Tibial nerve (tissue), 4 donors: Measurements from ENCODE around the gene TBC1D1. TPM values are rescaled to one million over a fixed set of nuclear protein-coding genes. Genes with fewer than 3 reads are reported as not detected.

Source experiments
- DNase-seq, 2 donors: peaks; one replicate each; pipeline ENCODE4 v3.0.0-alpha.2; 2019; ENCODE audit warnings: low spot score in 2 of 2
- H3K27ac ChIP-seq, 4 donors: fragments of 200-600 bp; sonication (generic) in 3 of 4; one replicate each; pipeline ENCODE4 v1.5.1; 2017 to 2019; ENCODE audit warnings: mild to moderate bottlenecking in 1 of 4
- H3K27me3 ChIP-seq, 2 donors: fragments of 200-600 bp; sonication (generic) in 1 of 2; one replicate each; pipeline versions ENCODE4 v1.5.1 to v1.6.0; 2017 to 2019
- H3K36me3 ChIP-seq, 3 donors: fragments of 200-600 bp; sonication (generic); one replicate each; pipeline ENCODE4 v1.5.1; 2018 to 2019
- H3K4me1 ChIP-seq, 4 donors: fragments of 200-600 bp; sonication (generic) in 3 of 4; one replicate each; pipeline ENCODE4 v1.5.1; 2017 to 2019
- H3K4me3 ChIP-seq, 4 donors: fragments of 200-600 bp; sonication (generic) in 3 of 4; one replicate each; pipeline ENCODE4 v1.5.1; 2017 to 2019; ENCODE audit warnings: mild to moderate bottlenecking in 1 of 4, moderate library complexity in 1 of 4
- H3K9me3 ChIP-seq, 4 donors: fragments of 200-600 bp; sonication (generic) in 3 of 4; one replicate each; pipeline ENCODE4 v1.5.1; 2017 to 2019
- CTCF ChIP-seq, 5 experiments: fragments of 200-600 bp in 3 of 5; fragments of 450-650 bp in 2 of 5; sonication (generic) in 3 of 5; IDR thresholded peaks; one replicate each; pipeline ENCODE4 v1.5.1; 2016 to 2019; ENCODE audit warnings: antibody characterized with exemption in 5 of 5, mild to moderate bottlenecking in 3 of 5, moderate library complexity in 2 of 5
- EP300 ChIP-seq, 2 donors: sonication (generic); formaldehyde crosslinking; IDR thresholded peaks; one replicate each; pipeline ENCODE4 v1.6.1; 2017; ENCODE audit warnings: antibody characterized with exemption in 2 of 2, mild to moderate bottlenecking in 1 of 2
- POLR2A ChIP-seq, 2 donors: fragments of 450-650 bp; IDR thresholded peaks; one replicate each; pipeline ENCODE4 v1.6.1; 2017; ENCODE audit warnings: antibody characterized with exemption in 2 of 2, mild to moderate bottlenecking in 2 of 2, moderate library complexity in 2 of 2
- WGBS, 2 donors: methylation state at CpG; one replicate each; pipeline ENCODE4 v1.1.5; 2018; 5-methylcytosine and 5-hydroxymethylcytosine counted together
- total RNA-seq, 4 donors: library from RNA; depleted of rRNA; stranded (reverse); fragments of >200 nt; gene quantifications; one replicate each; pipeline ENCODE4 v1.1.0, GENCODE V29; 2016

TBC1D1 gene
- total RNA-seq, 4 donors from 2014 or later: 41.6 to 97.8 (median 62.5) TPM

- 66 to 71% methylated on average over 3 of the region's 3 CpGs for WGBS, 2 donors
- Histone ChIP-seq H3K27me3 (no peaks in the 10 kb centered on the region), H3K9me3 (no peaks in the 10 kb centered on the region), H3K4me1 (peaks cover 0 to 4% (median 0%) of the 10 kb centered on the region in 4 donors), H3K27ac (no peak overlapping the region), H3K4me3 (no peak overlapping the region), H3K36me3 (no peaks in the 10 kb centered on the region)
- DNase-seq: no peak
- TF ChIP-seq POLR2A (IDR thresholded peaks at IDR 0.05): no peak
- TF ChIP-seq CTCF (IDR thresholded peaks at IDR 0.05): no peak
These were observed 13.0 kb downstream of the TBC1D1 start for GRCh38 chr4:37903901-37904300.

GRCh38 chr4:37904824-37905223, 13.9 kb downstream of the TBC1D1 start:
- Histone ChIP-seq H3K27me3 (no peaks in the 10 kb centered on the region), H3K4me1 (peaks cover 0 to 4% (median 0%) of the 10 kb centered on the region in 4 donors), H3K36me3 (no peaks in the 10 kb centered on the region), H3K9me3 (no peaks in the 10 kb centered on the region), H3K27ac (no peak overlapping the region), H3K4me3 (no peak overlapping the region)
- 91 to 93% methylated on average over 3 of the region's 3 CpGs for WGBS, 2 donors
- no peak for DNase-seq
- TF ChIP-seq CTCF (IDR thresholded peaks at IDR 0.05) (no peak), EP300 (IDR thresholded peaks at IDR 0.05) (no peak), POLR2A (IDR thresholded peaks at IDR 0.05) (no peak)

- no peaks in the 10 kb centered on the region for H3K36me3 ChIP-seq
- H3K4me3 ChIP-seq: no peak overlapping the region
- no peak for TF ChIP-seq CTCF (IDR thresholded peaks at IDR 0.05)
- no peak for TF ChIP-seq POLR2A (IDR thresholded peaks at IDR 0.05)
- TF ChIP-seq EP300 (IDR thresholded peaks at IDR 0.05): no peak
- H3K4me1 ChIP-seq: peaks cover 0 to 4% (median 0%) of the 10 kb centered on the region in 4 donors
- no peak overlapping the region for H3K27ac ChIP-seq
- DNase-seq: no peak
- 82 to 84% methylated on average over 7 of the region's 7 CpGs for WGBS, 2 donors
- H3K9me3 ChIP-seq: no peaks in the 10 kb centered on the region
- no peaks in the 10 kb centered on the region for H3K27me3 ChIP-seq
These were observed 14.8 kb downstream of the TBC1D1 start for GRCh38 chr4:37905533-37906169.

- 47 to 50% methylated on average over 21 of the region's 21 CpGs for WGBS, 2 donors
- Histone ChIP-seq H3K36me3 (no peaks in the 10 kb centered on the region), H3K27me3 (no peaks in the 10 kb centered on the region), H3K4me1 (peaks cover 0 to 4% (median 0%) of the 10 kb centered on the region in 4 donors), H3K27ac (peak overlapping the region in 2 of 4 donors; percentile 49 to 64), H3K4me3 (no peak overlapping the region), H3K9me3 (no peaks in the 10 kb centered on the region)
- no peak for TF ChIP-seq CTCF (IDR thresholded peaks at IDR 0.05)
- no peak for TF ChIP-seq POLR2A (IDR thresholded peaks at IDR 0.05)
- TF ChIP-seq EP300 (IDR thresholded peaks at IDR 0.05): no peak
- no peak for DNase-seq
These were observed 17.8 kb downstream of the TBC1D1 start for GRCh38 chr4:37908488-37909331.
